Activated CD8-positive, alpha-beta memory T cell treated with anti-CD3 and anti-CD28 coated beads for 1 hour (primary cell): ENCODE results near the gene XXYLT1.
"Not testable (repeated sequence)": the region's sequence is repeated elsewhere in the genome, so short reads cannot be mapped to it uniquely, and the experiment has no call there.

Source experiments
- DNase-seq, 2 donors: peaks; one replicate each; pipeline ENCODE4 v3.0.0-alpha.2; 2020; ENCODE audit warnings: low read depth in 1 of 2; ENCODE audit errors: extremely low read depth in 1 of 2

XXYLT1 gene

GRCh38 chr3:195102609-195103467, 168.1 kb downstream of the XXYLT1 start:
- DNase-seq = no peak

- DNase-seq = no peak
These were observed 168.9 kb downstream of the XXYLT1 start for GRCh38 chr3:195101927-195102608.

GRCh38 chr3:195101001-195101583, 169.9 kb downstream of the XXYLT1 start:
- no peak for DNase-seq

- no peak for DNase-seq
These were observed 170.8 kb downstream of the XXYLT1 start for GRCh38 chr3:195099951-195100785.

- no peak for DNase-seq
These were observed 172.0 kb downstream of the XXYLT1 start for GRCh38 chr3:195098741-195099525.

GRCh38 chr3:195097331-195098255, 173.4 kb downstream of the XXYLT1 start:
- DNase-seq = no peak

GRCh38 chr3:195096484-195097330, 174.3 kb downstream of the XXYLT1 start:
- no peak for DNase-seq

- DNase-seq = no peak
These were observed 174.9 kb downstream of the XXYLT1 start for GRCh38 chr3:195096053-195096452.

- no peak for DNase-seq
These were observed 175.3 kb downstream of the XXYLT1 start for GRCh38 chr3:195095704-195096036.

- DNase-seq = no peak
These were observed 175.8 kb downstream of the XXYLT1 start for GRCh38 chr3:195095035-195095703.

GRCh38 chr3:195094191-195094921, 176.6 kb downstream of the XXYLT1 start:
- DNase-seq = no peak

- DNase-seq = no peak
These were observed 177.2 kb downstream of the XXYLT1 start for GRCh38 chr3:195093731-195094130.

- not testable (repeated sequence) for DNase-seq
These were observed 182.9 kb downstream of the XXYLT1 start for GRCh38 chr3:195087840-195088601.

GRCh38 chr3:195087328-195087727, 183.6 kb downstream of the XXYLT1 start:
- DNase-seq = no peak

- DNase-seq = no peak
These were observed 184.1 kb downstream of the XXYLT1 start for GRCh38 chr3:195086885-195087284.

GRCh38 chr3:195086341-195086740, 184.6 kb downstream of the XXYLT1 start:
- DNase-seq = no peak
